Measurements from ENCODE around the gene ZNF687. TPM values are rescaled to one million over a fixed set of nuclear protein-coding genes. Genes with fewer than 3 reads are reported as not detected.
A peak's percentile ranks its signal among the peaks of the same experiment; 100 is the strongest.
"Not testable (repeated sequence)": the region's sequence is repeated elsewhere in the genome, so short reads cannot be mapped to it uniquely, and the experiment has no call there.

The ZNF687 gene
- total and polyA plus RNA-seq, 12 donors = 5.9 to 15.1 (median 12.8) TPM

GRCh38 chr1:151267760-151268159, 14.3 kb upstream of the ZNF687 start:
- intact Hi-C loops (cut with DNase I) = no loop called here
- Histone ChIP-seq H3K9me3 (no peaks in the 10 kb centered on the region), H3K27me3 (no peaks in the 10 kb centered on the region), H3K36me3 (peaks cover 0 to 98% (median 59%) of the 10 kb centered on the region in 9 donors), H3K4me1 (peaks cover 0 to 9% (median 0%) of the 10 kb centered on the region in 9 donors), H3K27ac (no peak overlapping the region), H3K4me3 (no peak overlapping the region)
- TF ChIP-seq CTCF (IDR thresholded peaks at IDR 0.05) = no peak
- 75% methylated on average over 4 of the region's 4 CpGs for WGBS, 2 donors
- DNase-seq (no peak), ATAC-seq (no peak)

- ATAC-seq (no peak), DNase-seq (no peak)
- intact Hi-C loops (cut with DNase I) = no loop called here
- Histone ChIP-seq H3K9me3 (no peaks in the 10 kb centered on the region), H3K4me3 (no peak overlapping the region), H3K4me1 (peaks cover 0 to 44% (median 0%) of the 10 kb centered on the region in 9 donors), H3K27me3 (no peaks in the 10 kb centered on the region), H3K27ac (no peak overlapping the region), H3K36me3 (peaks cover 0 to 39% (median 9%) of the 10 kb centered on the region in 9 donors)
- no peak for TF ChIP-seq CTCF (IDR thresholded peaks at IDR 0.05)
- WGBS, 2 donors = 77 to 89% methylated on average over 3 of the region's 3 CpGs
Measured at GRCh38 chr1:151273924-151274466, 8.1 kb upstream of the ZNF687 start.

DNA sequence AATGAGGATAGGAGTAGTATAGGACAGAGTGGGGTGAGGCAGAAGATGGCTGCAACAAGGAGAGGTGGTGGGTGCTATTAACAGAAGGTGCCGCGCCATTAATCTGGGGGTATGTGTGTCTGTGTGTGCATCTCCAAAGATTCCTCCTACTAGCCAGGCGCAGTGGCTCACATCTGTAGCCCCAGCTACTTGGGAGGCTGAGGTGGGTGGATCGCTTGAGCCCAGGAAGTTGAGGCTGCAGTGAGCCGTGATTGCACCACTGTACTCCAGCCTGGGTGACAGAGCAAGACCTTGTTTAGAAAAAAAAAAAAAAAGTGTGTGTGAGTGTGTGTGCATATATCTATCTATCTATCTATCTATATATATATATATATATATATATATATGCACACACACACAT, 6.8 kb upstream of the ZNF687 start:
- H3K27me3 ChIP-seq; H3K4me3 ChIP-seq; DNase-seq; intact Hi-C loops (cut with DNase I); H3K27ac ChIP-seq; H3K9me3 ChIP-seq; ATAC-seq: not testable (repeated sequence)
- WGBS, 2 donors = 83 to 93% methylated on average over 5 of the region's 5 CpGs
- Histone ChIP-seq H3K36me3 (peaks cover 0 to 26% (median 5%) of the 10 kb centered on the region in 9 donors), H3K4me1 (peaks cover 0 to 44% (median 0%) of the 10 kb centered on the region in 9 donors)

DNA sequence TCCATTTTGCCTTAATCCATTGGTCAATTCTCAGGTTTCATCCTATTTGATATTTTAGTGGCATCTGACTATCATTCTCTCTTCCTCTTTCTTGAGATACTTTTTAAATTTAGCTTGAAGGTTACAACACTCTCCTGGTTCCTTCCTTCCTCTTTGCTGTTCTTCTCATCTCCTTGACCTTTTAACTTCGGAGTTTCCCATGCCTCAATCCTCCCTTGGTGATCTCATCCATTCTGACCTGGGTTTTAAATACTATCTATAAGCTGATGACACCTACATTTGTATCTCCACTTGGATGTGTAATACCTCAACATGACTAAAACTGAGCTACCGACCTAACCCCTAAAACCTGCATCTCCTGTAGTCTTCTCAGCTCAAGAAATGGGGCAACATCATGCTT, 4.8 kb upstream of the ZNF687 start:
- H3K4me1 ChIP-seq = peaks cover 0 to 42% (median 5%) of the 10 kb centered on the region in 9 donors
- WGBS, 2 donors = 68 to 76% methylated on average over 2 of the region's 2 CpGs
- intact Hi-C loops (cut with DNase I) = no loop called here
- H3K36me3 ChIP-seq = peaks cover 0 to 9% (median 0%) of the 10 kb centered on the region in 9 donors
- H3K27me3 ChIP-seq = no peaks in the 10 kb centered on the region
- H3K4me3 ChIP-seq = no peak overlapping the region
- DNase-seq = no peak
- no peaks in the 10 kb centered on the region for H3K9me3 ChIP-seq
- H3K27ac ChIP-seq = peak overlapping the region in 1 of 10 donors; percentile 60
- no peak for TF ChIP-seq CTCF (IDR thresholded peaks at IDR 0.05)
- ATAC-seq = no peak
